ENCODE results near the gene ATE1.
"Not testable (repeated sequence)": the region's sequence is repeated elsewhere in the genome, so short reads cannot be mapped to it uniquely, and the experiment has no call there.

Gene ATE1

DNA sequence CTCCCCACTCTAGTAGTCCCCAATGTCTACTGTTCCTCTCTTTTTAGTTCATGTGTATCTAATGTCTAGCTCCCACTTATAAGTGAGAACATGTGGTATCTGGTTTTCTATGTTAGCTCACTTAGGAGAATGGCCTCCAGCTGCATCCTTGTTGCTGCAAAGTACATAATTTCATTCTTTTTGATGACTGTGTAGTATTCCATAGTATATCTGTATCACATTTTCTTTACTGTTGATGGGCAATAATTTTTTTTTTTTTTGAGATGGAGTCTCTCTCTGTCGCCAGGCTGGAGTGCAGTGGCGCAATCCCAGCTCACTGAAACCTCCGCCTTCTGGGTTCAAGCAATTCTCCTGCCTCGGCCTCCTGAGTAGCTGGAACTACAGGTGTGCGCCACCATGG, 101.1 kb downstream of the ATE1 start:
- DNase-seq: not testable (repeated sequence)

DNA sequence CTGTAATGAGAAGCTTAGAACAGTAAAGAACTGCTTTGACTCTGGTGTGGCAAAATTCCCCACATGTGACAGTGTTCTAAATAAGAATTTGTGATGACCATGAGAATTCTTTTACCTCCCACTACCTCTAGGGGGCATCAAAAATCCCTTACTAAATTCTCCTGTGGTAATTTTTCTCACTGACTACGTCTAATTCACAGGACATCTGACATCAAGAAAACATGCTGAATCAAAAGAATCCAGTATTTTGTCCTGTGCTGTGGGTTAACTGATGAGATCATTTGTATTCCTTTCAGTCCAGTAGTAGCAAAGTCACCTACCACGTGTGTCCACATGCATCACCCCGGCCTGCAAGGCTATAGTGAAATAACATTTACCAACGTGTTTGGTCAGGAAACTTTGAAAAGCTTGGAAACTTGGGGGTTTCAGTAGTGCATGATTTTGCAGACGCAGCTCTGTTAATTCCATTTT, 103.8 kb downstream of the ATE1 start:
- DNase-seq: no peak

GRCh38 chr10:121822724-121823123, 105.1 kb downstream of the ATE1 start:
- DNase-seq: no peak

DNA sequence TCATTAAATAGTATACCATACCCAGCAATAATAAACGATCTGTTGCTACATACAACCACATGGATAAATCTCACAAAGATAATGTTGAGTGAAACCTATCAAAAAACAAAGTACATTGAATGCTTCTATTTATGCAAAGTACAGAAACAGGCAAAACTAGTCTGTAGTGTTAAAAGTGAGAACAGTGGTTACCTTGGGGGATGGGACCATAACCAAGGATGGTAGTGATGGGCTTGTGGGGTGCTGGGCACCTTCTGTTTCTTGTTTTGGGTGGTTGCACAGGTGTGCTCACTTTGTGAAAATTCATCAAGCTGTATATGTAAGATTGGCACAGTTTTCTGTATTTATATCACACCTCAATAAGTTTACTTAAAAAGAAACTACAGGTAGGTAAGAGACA, 105.7 kb downstream of the ATE1 start:
- DNase-seq: no peak

DNA sequence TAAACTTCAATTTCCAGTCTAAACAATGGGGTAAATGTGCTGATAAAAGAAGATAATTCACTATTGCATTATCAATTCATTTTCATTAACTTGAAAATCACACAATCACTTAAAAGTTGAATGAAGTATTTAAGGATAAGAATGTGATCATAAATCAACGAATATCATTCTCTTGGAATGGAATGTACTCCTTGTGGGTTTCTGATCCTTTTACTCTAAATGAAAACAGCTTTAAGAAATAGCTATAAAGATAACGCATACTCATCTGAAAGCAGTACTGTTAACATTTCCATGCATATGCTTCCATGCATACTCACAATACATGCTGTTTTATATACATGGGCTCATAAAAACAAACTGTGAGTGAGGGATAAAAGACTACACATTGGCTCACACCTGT, 108.8 kb downstream of the ATE1 start:
- DNase-seq: no peak

DNA sequence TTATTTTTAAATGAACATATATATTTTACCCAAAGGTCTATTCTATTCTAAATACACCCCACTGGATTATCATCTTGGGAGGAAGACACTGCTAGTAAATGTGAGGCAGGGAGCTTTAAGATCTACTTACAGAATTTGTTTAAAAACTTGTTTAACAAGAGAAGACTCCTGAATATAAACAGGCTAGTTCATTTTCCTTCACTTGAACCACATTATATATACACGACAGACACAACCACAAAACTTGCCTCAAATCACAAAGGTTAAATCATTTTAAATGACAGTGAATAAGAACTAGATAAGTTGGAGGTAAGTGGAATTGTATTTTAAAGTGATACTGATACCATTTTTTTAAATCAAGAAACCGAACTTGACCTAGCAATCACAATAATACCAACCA, 109.2 kb downstream of the ATE1 start:
- no peak for DNase-seq

GRCh38 chr10:121816197-121816596, 111.6 kb downstream of the ATE1 start:
- DNase-seq: no peak

GRCh38 chr10:121813857-121814256, 114.0 kb downstream of the ATE1 start:
- DNase-seq: no peak

DNA sequence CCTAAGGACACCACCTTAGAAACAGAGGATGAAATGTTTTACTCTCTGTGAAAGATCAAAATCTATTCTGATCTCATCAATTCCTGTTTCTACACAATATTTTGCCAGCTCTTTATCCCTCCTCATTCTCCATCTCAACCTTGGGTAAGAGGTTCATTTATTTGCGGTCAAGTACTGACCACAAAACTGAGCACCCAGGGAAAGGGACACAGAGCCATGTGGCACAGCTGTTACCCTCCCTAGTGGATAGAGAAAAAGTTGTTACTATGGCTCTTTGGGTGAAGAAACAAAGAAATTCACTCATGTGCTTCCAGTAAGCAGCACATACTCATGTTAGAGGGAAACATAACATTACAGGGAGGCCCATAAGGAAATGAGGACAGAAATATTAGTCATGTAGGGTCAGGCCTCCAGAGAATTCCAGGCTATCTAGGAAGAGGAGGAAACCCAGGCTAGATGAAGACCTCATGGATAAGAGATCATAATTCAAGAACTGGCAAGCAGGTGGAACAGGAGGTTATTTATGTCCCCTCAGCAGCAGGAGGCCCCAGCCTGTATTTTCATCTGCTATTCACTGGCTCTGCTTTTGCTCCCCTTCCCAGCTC, 114.5 kb downstream of the ATE1 start:
- no peak for DNase-seq

DNA sequence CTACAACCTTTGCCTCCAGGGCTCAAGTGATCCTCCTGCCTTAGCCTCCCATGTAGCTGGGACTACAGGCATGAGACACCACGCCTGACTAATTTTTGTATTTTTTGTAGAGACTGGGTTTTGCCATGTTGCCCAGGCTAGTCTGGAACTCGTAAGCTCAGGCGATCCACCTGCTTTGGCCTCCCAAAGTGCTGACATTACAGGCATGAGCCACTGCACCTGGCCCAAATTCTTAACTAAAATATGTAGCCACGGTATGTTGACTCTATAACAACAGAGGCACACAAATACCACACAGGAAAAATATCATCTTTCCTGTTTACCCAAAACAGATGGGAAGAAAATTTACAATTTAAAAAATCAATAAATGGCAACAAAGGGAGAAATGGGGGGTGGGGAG, 115.8 kb downstream of the ATE1 start:
- DNase-seq: no peak

DNA sequence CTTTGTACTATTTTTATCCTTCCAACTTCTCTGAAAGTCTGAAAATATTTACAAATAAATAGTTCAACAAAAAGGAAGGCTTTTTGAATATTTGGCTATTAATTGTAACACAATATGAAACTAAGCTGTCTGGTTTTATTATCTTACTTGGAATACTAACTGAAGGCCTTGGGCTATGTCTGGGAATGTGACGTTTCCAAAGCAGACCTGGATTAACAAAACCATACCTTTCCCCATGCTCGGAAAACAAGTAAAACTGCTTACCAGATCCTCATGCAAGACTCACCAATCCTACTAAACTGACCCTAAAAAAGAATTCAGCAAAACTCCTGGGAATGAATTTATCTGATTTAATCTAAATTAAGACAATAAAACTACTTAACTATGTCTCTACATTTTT, 116.4 kb downstream of the ATE1 start:
- no peak for DNase-seq

GRCh38 chr10:121808835-121809234, 119.0 kb downstream of the ATE1 start:
- no peak for DNase-seq

GRCh38 chr10:121804460-121804859, 123.4 kb downstream of the ATE1 start:
- DNase-seq: no peak

GRCh38 chr10:121803611-121804010, 124.2 kb downstream of the ATE1 start:
- DNase-seq: no peak

GRCh38 chr10:121800831-121801230, 127.0 kb downstream of the ATE1 start:
- no peak for DNase-seq

GRCh38 chr10:121800146-121800545, 127.7 kb downstream of the ATE1 start:
- DNase-seq: no peak

DNA sequence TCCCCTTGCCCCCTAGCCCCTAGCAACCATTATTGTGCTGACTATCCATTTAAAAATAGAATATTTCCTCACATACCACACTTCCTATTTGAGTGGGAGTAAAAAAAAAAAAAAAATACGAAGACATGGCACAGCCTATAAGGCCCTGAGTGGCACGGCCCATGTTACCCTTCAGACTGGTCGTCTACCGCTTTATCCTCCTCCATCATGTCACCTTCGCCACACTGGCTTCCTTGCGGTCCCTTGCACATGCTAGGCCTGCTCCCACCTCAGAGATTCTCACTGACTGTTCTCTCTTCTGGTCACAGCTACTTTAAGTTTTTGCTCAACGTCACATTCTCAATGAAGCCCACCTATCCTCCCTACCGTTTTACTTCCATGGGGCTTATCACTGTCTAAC, 130.3 kb downstream of the ATE1 start:
- no peak for DNase-seq

GRCh38 chr10:121796342-121796741, 131.5 kb downstream of the ATE1 start:
- no peak for DNase-seq

DNA sequence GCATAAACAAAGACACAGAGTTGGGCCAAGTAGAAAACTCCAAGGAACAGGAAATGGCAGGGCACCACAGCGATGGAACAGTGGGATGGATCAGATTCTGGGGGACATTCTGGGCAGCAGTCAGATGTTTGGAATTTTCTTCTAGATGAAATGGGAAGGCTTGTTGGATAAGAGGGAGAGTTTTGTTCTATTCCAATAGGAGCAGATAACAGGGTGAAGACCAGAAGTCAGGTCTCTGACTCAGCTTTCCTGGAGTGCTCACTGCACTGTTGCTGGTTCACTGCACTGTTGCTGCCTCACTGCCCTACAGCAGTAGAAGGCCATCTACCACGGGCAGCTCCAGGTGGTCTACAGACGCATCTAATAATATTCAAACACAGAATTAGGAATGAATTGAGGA, 135.6 kb downstream of the ATE1 start:
- no peak for DNase-seq

GRCh38 chr10:121791761-121792160, 136.1 kb downstream of the ATE1 start:
- no peak for DNase-seq

- DNase-seq: no peak
Observed at GRCh38 chr10:121788717-121789116, 139.1 kb downstream of the ATE1 start.

DNA sequence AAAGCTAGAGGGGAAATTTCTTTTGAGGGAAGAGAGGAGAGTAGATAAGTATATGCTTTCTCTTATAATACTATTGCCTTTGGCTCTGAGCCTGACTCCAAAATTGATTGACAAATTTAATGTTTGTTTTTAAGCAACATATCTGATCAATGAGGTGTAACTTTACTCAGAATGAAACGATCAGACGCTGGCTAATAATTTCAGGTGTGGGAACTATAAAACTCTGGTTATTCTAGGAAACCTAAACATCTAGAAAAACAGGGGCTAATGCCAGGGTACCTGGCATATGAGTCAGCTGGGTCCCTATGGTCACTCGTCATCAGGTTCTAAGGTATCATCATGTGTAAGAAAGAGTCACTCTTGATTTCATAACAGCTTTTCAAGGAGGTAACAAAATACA, 139.7 kb downstream of the ATE1 start:
- DNase-seq: no peak

- no peak for DNase-seq
Observed at GRCh38 chr10:121787169-121787568, 140.7 kb downstream of the ATE1 start.

DNA sequence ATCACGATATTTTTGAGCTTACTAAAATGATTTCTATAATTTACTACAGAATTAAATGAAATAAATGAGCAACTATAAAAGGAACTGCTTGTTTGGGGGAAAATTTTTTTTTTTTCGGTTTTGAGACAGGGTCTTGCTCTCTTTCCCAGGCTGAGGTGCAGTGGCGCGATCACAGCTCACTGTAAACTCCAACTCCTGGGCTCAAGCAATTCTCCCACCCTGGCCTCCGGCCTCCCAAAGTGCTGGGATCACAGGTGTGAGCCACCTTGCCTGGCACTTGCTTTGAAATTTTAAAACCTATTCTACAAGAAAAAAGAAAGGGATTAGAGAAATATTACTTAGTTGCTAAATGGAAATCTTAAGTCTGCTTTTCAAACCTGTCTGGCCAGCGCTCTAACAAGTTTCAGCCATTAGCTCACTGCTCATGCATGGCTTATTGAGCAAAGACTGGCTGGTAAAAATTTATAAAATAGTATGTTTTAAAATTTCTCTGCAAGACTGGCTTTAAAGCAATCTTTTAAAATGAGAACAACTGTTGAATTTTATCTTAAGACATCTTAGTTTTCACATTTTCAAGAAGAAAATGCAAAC, 144.0 kb downstream of the ATE1 start:
- DNase-seq: no peak

DNA sequence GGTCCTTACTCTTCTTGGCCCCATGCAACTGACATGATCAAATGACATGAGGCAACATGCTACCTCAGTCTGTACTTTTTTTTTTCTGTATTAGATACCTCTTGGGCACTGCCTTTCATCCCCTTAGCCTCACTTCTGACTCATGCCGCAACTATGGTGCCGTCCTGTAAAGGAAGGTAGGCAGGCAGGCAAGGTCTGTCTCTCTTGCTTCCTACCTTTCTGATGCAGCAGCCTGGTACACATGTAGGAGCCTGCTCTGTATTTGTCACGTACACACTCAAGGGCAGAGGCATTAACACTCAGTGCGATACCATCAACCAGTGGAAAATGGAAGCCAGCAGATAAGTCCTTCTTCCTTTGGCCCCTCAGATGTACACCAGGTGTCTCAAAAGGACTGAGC, 146.7 kb downstream of the ATE1 start:
- DNase-seq: no peak
